ENCODE results near the gene CLDN4. TPM values are rescaled to one million over a fixed set of nuclear protein-coding genes. Genes with fewer than 3 reads are reported as not detected.
"Not testable (repeated sequence)": the region's sequence is repeated elsewhere in the genome, so short reads cannot be mapped to it uniquely, and the experiment has no call there.

CLDN4 gene
- total and polyA plus RNA-seq, 4 donors = 0.19 to 16.9 (median 0.76) TPM

DNA sequence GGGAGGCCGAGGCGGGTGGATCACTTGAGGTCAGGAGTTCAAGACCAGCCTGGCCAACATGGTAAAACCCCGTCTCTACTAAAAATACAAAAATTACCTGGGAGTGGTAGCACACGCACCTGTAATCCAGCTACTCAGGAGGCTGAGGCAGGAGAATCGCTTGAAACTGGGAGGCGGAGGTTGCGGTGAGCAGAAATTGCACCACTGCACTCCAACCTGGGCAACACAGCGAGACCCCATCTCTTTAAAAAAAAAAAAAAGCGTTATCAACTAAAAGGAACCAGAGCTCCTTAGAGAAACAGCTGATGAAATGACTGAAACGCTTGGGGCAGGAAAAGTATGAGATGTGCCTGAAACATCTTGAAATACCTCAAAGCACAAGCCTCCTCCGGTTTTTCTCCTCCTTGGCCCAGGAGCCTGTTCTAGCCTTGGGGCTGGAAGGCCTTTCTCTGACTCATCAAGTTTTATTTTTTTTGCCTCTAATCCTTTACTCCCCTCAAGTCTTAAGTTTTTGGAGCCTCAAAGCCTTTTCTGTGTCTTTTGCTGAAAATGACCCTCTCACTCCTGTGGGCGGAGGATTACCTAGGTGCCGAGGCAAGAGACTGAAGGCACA, 14.2 kb downstream of the CLDN4 start:
- Histone ChIP-seq H3K9me3 (ENCODE audit: control insufficient read depth, low read length) (no peaks in the 10 kb centered on the region), H3K4me1 (ENCODE audit: control insufficient read depth in 1 of 2, insufficient read depth in 2 of 2, low read length in 2 of 2) (no peaks in the 10 kb centered on the region), H3K36me3 (ENCODE audit: control insufficient read depth in 1 of 2, insufficient read depth in 2 of 2, low read length in 1 of 2) (no peaks in the 10 kb centered on the region), H3K4me3 (ENCODE audit: low read length in 2 of 2) (no peak overlapping the region), H3K27ac (ENCODE audit: low read depth in 1 of 2, low read length in 2 of 2) (no peak overlapping the region), H3K27me3 (ENCODE audit: control insufficient read depth in 1 of 2, insufficient read depth in 2 of 2, low read length in 1 of 2) (no peaks in the 10 kb centered on the region)
- no peak for DNase-seq
- no peak for ATAC-seq (ENCODE audit: low FRiP score)
- 85 to 86% methylated on average over 13 of the region's 13 CpGs for WGBS, 2 donors
- intact Hi-C loops (cut with DNase I) = loop anchor here in 1 of 2 donors (5.0 kb wide), 1 partner anchor 103 kb away; no protein-coding TSS in a partner anchor

- DNase-seq; H3K27me3 ChIP-seq (ENCODE audit: control insufficient read depth in 1 of 2, insufficient read depth in 2 of 2, low read length in 1 of 2); intact Hi-C loops (cut with DNase I); H3K4me3 ChIP-seq (ENCODE audit: low read length in 2 of 2); H3K4me1 ChIP-seq (ENCODE audit: control insufficient read depth in 1 of 2, insufficient read depth in 2 of 2, low read length in 2 of 2); H3K36me3 ChIP-seq (ENCODE audit: control insufficient read depth in 1 of 2, insufficient read depth in 2 of 2, low read length in 1 of 2); H3K27ac ChIP-seq (ENCODE audit: low read depth in 1 of 2, low read length in 2 of 2); H3K9me3 ChIP-seq (ENCODE audit: control insufficient read depth, low read length); ATAC-seq (ENCODE audit: low FRiP score): not testable (repeated sequence)
- 84 to 87% methylated on average over 12 of the region's 12 CpGs for WGBS, 2 donors
Measured at GRCh38 chr7:73845701-73846195, 15.0 kb downstream of the CLDN4 start.

GRCh38 chr7:73847941-73848723, 17.3 kb downstream of the CLDN4 start:
- WGBS, 2 donors = 92 to 94% methylated on average over 10 of the region's 10 CpGs
- Histone ChIP-seq H3K36me3 (ENCODE audit: control insufficient read depth in 1 of 2, insufficient read depth in 2 of 2, low read length in 1 of 2) (no peaks in the 10 kb centered on the region), H3K27ac (ENCODE audit: low read depth in 1 of 2, low read length in 2 of 2) (no peak overlapping the region), H3K4me3 (ENCODE audit: low read length in 2 of 2) (no peak overlapping the region), H3K4me1 (ENCODE audit: control insufficient read depth in 1 of 2, insufficient read depth in 2 of 2, low read length in 2 of 2) (no peaks in the 10 kb centered on the region), H3K27me3 (ENCODE audit: control insufficient read depth in 1 of 2, insufficient read depth in 2 of 2, low read length in 1 of 2) (no peaks in the 10 kb centered on the region), H3K9me3 (ENCODE audit: control insufficient read depth, low read length) (no peaks in the 10 kb centered on the region)
- no peak for ATAC-seq (ENCODE audit: low FRiP score)
- intact Hi-C loops (cut with DNase I) = no loop called here
- no peak for DNase-seq

GRCh38 chr7:73850781-73851207, 20.0 kb downstream of the CLDN4 start:
- peak; percentile 80 for ATAC-seq (ENCODE audit: low FRiP score)
- no peaks in the 10 kb centered on the region for H3K36me3 ChIP-seq (ENCODE audit: control insufficient read depth in 1 of 2, insufficient read depth in 2 of 2, low read length in 1 of 2)
- no peaks in the 10 kb centered on the region for H3K27me3 ChIP-seq (ENCODE audit: control insufficient read depth in 1 of 2, insufficient read depth in 2 of 2, low read length in 1 of 2)
- no peaks in the 10 kb centered on the region for H3K4me1 ChIP-seq (ENCODE audit: control insufficient read depth in 1 of 2, insufficient read depth in 2 of 2, low read length in 2 of 2)
- 60 to 65% methylated on average over 4 of the region's 4 CpGs for WGBS, 2 donors
- intact Hi-C loops (cut with DNase I) = no loop called here
- H3K4me3 ChIP-seq (ENCODE audit: low read length in 2 of 2) = no peak overlapping the region
- H3K27ac ChIP-seq (ENCODE audit: low read depth in 1 of 2, low read length in 2 of 2) = no peak overlapping the region
- no peaks in the 10 kb centered on the region for H3K9me3 ChIP-seq (ENCODE audit: control insufficient read depth, low read length)
- DNase-seq = no peak

- intact Hi-C loops (cut with DNase I) = no loop called here
Measured at GRCh38 chr7:73851410-73852338, 20.9 kb downstream of the CLDN4 start.

DNA sequence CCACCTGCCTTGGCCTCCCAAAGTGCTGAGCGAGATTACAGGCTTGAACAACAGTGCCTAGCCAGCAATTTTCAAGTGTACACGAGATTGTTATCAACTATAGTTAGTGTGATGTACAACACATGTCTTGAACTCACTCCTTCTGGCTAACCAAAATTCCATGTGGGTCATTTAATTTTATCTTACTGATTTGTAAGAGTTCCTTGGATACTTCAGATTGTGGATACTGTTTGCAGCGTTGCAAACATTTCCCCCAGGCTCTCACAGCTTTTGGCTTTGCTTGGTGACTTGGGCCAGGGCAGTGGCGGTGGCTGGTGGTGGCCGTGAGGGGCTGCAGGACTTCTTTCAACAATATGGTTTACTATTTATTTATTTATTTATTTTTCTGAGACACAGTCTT, 21.7 kb downstream of the CLDN4 start:
- Histone ChIP-seq H3K4me1 (ENCODE audit: control insufficient read depth in 1 of 2, insufficient read depth in 2 of 2, low read length in 2 of 2) (no peaks in the 10 kb centered on the region), H3K36me3 (ENCODE audit: control insufficient read depth in 1 of 2, insufficient read depth in 2 of 2, low read length in 1 of 2) (no peaks in the 10 kb centered on the region), H3K27ac (ENCODE audit: low read depth in 1 of 2, low read length in 2 of 2) (no peak overlapping the region), H3K4me3 (ENCODE audit: low read length in 2 of 2) (no peak overlapping the region), H3K27me3 (ENCODE audit: control insufficient read depth in 1 of 2, insufficient read depth in 2 of 2, low read length in 1 of 2) (no peaks in the 10 kb centered on the region), H3K9me3 (ENCODE audit: control insufficient read depth, low read length) (no peaks in the 10 kb centered on the region)
- ATAC-seq (ENCODE audit: low FRiP score) (no peak), DNase-seq (no peak)
- WGBS, 2 donors = 90 to 93% methylated on average over 5 of the region's 5 CpGs
- intact Hi-C loops (cut with DNase I) = no loop called here

More at GRCh38 chr7:73851410-73852338, 20.9 kb downstream of the CLDN4 start:
- WGBS, 2 donors = 28 to 31% methylated on average over 8 of the region's 8 CpGs
- Histone ChIP-seq H3K4me1 (ENCODE audit: control insufficient read depth in 1 of 2, insufficient read depth in 2 of 2, low read length in 2 of 2) (no peaks in the 10 kb centered on the region), H3K4me3 (ENCODE audit: low read length in 2 of 2) (no peak overlapping the region), H3K36me3 (ENCODE audit: control insufficient read depth in 1 of 2, insufficient read depth in 2 of 2, low read length in 1 of 2) (no peaks in the 10 kb centered on the region), H3K27me3 (ENCODE audit: control insufficient read depth in 1 of 2, insufficient read depth in 2 of 2, low read length in 1 of 2) (no peaks in the 10 kb centered on the region), H3K9me3 (ENCODE audit: control insufficient read depth, low read length) (no peaks in the 10 kb centered on the region), H3K27ac (ENCODE audit: low read depth in 1 of 2, low read length in 2 of 2) (peak overlapping the region in 1 of 2 donors; percentile 61)
- ATAC-seq (ENCODE audit: low FRiP score) = peak; percentile 76
- no peak for DNase-seq

- intact Hi-C loops (cut with DNase I) = loop anchor here in 1 of 2 donors (2.0 kb wide), 1 partner anchor 46 kb away; no protein-coding TSS in a partner anchor
- no peak for ATAC-seq (ENCODE audit: low FRiP score)
- WGBS, 2 donors = 69 to 80% methylated on average over 3 of the region's 3 CpGs
Measured at GRCh38 chr7:73856941-73857340, 26.1 kb downstream of the CLDN4 start.

GRCh38 chr7:73858807-73859206, 28.0 kb downstream of the CLDN4 start:
- WGBS, 2 donors = 93% methylated on average over 2 of the region's 2 CpGs
- DNase-seq (no peak), ATAC-seq (ENCODE audit: low FRiP score) (no peak)
- Histone ChIP-seq H3K4me3 (ENCODE audit: low read length in 2 of 2) (no peak overlapping the region), H3K4me1 (ENCODE audit: control insufficient read depth in 1 of 2, insufficient read depth in 2 of 2, low read length in 2 of 2) (no peaks in the 10 kb centered on the region), H3K27me3 (ENCODE audit: control insufficient read depth in 1 of 2, insufficient read depth in 2 of 2, low read length in 1 of 2) (no peaks in the 10 kb centered on the region), H3K27ac (ENCODE audit: low read depth in 1 of 2, low read length in 2 of 2) (no peak overlapping the region), H3K36me3 (ENCODE audit: control insufficient read depth in 1 of 2, insufficient read depth in 2 of 2, low read length in 1 of 2) (no peaks in the 10 kb centered on the region), H3K9me3 (ENCODE audit: control insufficient read depth, low read length) (no peaks in the 10 kb centered on the region)
- intact Hi-C loops (cut with DNase I) = no loop called here

More at GRCh38 chr7:73856941-73857340, 26.1 kb downstream of the CLDN4 start:
- no peak overlapping the region for H3K27ac ChIP-seq (ENCODE audit: low read depth in 1 of 2, low read length in 2 of 2)
- H3K27me3 ChIP-seq (ENCODE audit: control insufficient read depth in 1 of 2, insufficient read depth in 2 of 2, low read length in 1 of 2) = no peaks in the 10 kb centered on the region
- no peaks in the 10 kb centered on the region for H3K9me3 ChIP-seq (ENCODE audit: control insufficient read depth, low read length)
- no peaks in the 10 kb centered on the region for H3K36me3 ChIP-seq (ENCODE audit: control insufficient read depth in 1 of 2, insufficient read depth in 2 of 2, low read length in 1 of 2)
- H3K4me1 ChIP-seq (ENCODE audit: control insufficient read depth in 1 of 2, insufficient read depth in 2 of 2, low read length in 2 of 2) = no peaks in the 10 kb centered on the region
- DNase-seq = no peak
- H3K4me3 ChIP-seq (ENCODE audit: low read length in 2 of 2) = no peak overlapping the region
